Trophoblast cell (in vitro differentiated cells and primary cell): ENCODE results near the gene SH2B3.

Source experiments
- DNase-seq, 2 donors: peaks; one replicate each; pipeline ENCODE4 v3.0.0-alpha.2; 2016
- H2AFZ ChIP-seq: 2 replicates; pipeline ENCODE4 v1.6.1; 2013; ENCODE audit warnings: low read length, moderate library complexity, mild to moderate bottlenecking; ENCODE audit not compliant: insufficient read depth, poor library complexity
- H2AK5ac ChIP-seq: 2 replicates; pipeline ENCODE4 v1.6.1; 2013; ENCODE audit warnings: mild to moderate bottlenecking, low read length
- H2BK120ac ChIP-seq: 2 replicates; pipeline ENCODE4 v1.6.1; 2013; ENCODE audit warnings: low read length, mild to moderate bottlenecking, moderate library complexity; ENCODE audit not compliant: insufficient read depth, poor library complexity
- H2BK12ac ChIP-seq: 2 replicates; pipeline ENCODE4 v1.6.1; 2013; ENCODE audit warnings: mild to moderate bottlenecking, low read length, moderate library complexity
- H2BK5ac ChIP-seq: 2 replicates; pipeline ENCODE4 v1.6.1; 2013; ENCODE audit warnings: low read length, low read depth, moderate library complexity, mild to moderate bottlenecking; ENCODE audit not compliant: poor library complexity
- H3K14ac ChIP-seq: 2 replicates; pipeline ENCODE4 v1.6.1; 2013; ENCODE audit warnings: mild to moderate bottlenecking, low read length
- H3K18ac ChIP-seq: 2 replicates; pipeline ENCODE4 v1.6.1; 2013; ENCODE audit warnings: mild to moderate bottlenecking, low read length
- H3K23ac ChIP-seq: 2 replicates; pipeline ENCODE4 v1.6.1; 2013; ENCODE audit warnings: low read length
- H3K27ac ChIP-seq: 2 replicates; pipeline ENCODE4 v1.5.1; 2013; ENCODE audit warnings: low read depth, mild to moderate bottlenecking, inconsistent platforms, low read length, moderate library complexity
- H3K27me3 ChIP-seq: 2 replicates; pipeline ENCODE4 v1.6.1; 2013; ENCODE audit warnings: inconsistent platforms, mild to moderate bottlenecking, low read length, moderate library complexity; ENCODE audit not compliant: insufficient read depth
- H3K36me3 ChIP-seq, 2 experiments: 1 replicate in 1 of 2; 2 replicates in 1 of 2; pipeline ENCODE4 v1.6.1; 2013; ENCODE audit warnings: low read length in 2 of 2, mild to moderate bottlenecking in 2 of 2, moderate library complexity in 1 of 2; ENCODE audit not compliant: insufficient read depth in 2 of 2, control insufficient read depth in 1 of 2
- H3K4ac ChIP-seq: 2 replicates; pipeline ENCODE4 v1.6.1; 2013; ENCODE audit warnings: low read depth, mild to moderate bottlenecking, low read length, moderate library complexity
- H3K4me1 ChIP-seq, 2 experiments: 1 replicate in 1 of 2; 2 replicates in 1 of 2; pipeline ENCODE4 v1.6.1; 2013; ENCODE audit warnings: low read length in 2 of 2, mild to moderate bottlenecking in 2 of 2, moderate library complexity in 1 of 2; ENCODE audit not compliant: insufficient read depth in 2 of 2, control insufficient read depth in 1 of 2
- H3K4me2 ChIP-seq: 2 replicates; pipeline ENCODE4 v1.6.1; 2013; ENCODE audit warnings: inconsistent platforms, mild to moderate bottlenecking, low read length, moderate library complexity
- H3K4me3 ChIP-seq: 2 replicates; pipeline ENCODE4 v1.5.1; 2013; ENCODE audit warnings: mild to moderate bottlenecking, low read depth, low read length, inconsistent platforms
- H3K79me1 ChIP-seq: one replicate; pipeline ENCODE4 v1.6.1; 2013; ENCODE audit warnings: low read length
- H3K79me2 ChIP-seq: 2 replicates; pipeline ENCODE4 v1.6.1; 2013; ENCODE audit warnings: low read length, mild to moderate bottlenecking; ENCODE audit not compliant: control insufficient read depth, insufficient read depth, poor library complexity
- H3K9ac ChIP-seq: 2 replicates; pipeline ENCODE4 v1.6.1; 2013; ENCODE audit warnings: mild to moderate bottlenecking, low read length
- H3K9me3 ChIP-seq: 2 replicates; pipeline ENCODE4 v1.6.1; 2013; ENCODE audit warnings: low read depth, mild to moderate bottlenecking, control low read depth, inconsistent platforms, low read length; ENCODE audit not compliant: insufficient read depth
- H4K12ac ChIP-seq: 2 replicates; pipeline ENCODE4 v1.6.1; 2013; ENCODE audit warnings: low read depth, mild to moderate bottlenecking, low read length, moderate library complexity
- H4K8ac ChIP-seq: 2 replicates; pipeline ENCODE4 v1.6.1; 2013; ENCODE audit warnings: low read depth, mild to moderate bottlenecking, low read length, moderate library complexity
- H4K91ac ChIP-seq: one replicate; pipeline ENCODE4 v1.6.1; 2013; ENCODE audit warnings: low read depth, mild to moderate bottlenecking, low read length, moderate library complexity
- WGBS: extraction: QIAGEN DNeasy Blood & Tissue Kit; methylation state at CpG from one replicate; pipeline ENCODE4 v1.1.7; 2013; ENCODE audit warnings: missing lambda C conversion rate; ENCODE audit not compliant: insufficient read length, insufficient coverage; ENCODE audit errors: extremely low coverage; 5-methylcytosine and 5-hydroxymethylcytosine counted together

The SH2B3 gene

DNA sequence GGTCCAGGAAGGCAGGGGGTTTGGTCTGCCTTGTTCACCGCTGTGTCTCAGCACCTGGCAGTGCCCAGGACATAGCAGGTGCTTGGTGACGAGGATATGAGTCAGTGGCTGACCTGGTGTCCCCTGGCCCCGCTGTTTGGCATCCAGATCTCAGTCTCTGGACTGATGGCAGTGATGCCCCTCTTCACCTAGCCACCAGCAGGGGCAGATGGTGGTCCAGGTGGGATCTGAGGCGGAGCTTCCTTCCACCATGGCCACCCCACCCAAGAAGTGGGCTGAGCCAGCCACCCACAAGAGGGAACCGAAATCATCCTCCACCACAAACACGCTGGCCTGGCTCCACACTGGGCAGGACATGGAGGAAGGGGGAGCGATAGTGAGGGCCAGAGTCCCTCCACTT, 16.1 kb upstream of the SH2B3 start:
- no peak overlapping the region for H4K8ac ChIP-seq
- no peak overlapping the region for H2BK12ac ChIP-seq
- H2AK5ac ChIP-seq, result no peak overlapping the region
- no peak overlapping the region for H3K18ac ChIP-seq
- H3K79me1 ChIP-seq, result no peaks in the 10 kb centered on the region
- no peaks in the 10 kb centered on the region for H3K27me3 ChIP-seq
- no peaks in the 10 kb centered on the region for H3K9me3 ChIP-seq
- no peaks in the 10 kb centered on the region for H3K4me1 ChIP-seq
- H3K4me2 ChIP-seq, result no peak overlapping the region
- WGBS, result no CpG with 5 or more reads among the region's 7 CpGs
- no peak overlapping the region for H3K4me3 ChIP-seq
- H3K4ac ChIP-seq, result no peak overlapping the region
- no peak overlapping the region for H4K91ac ChIP-seq
- H3K27ac ChIP-seq, result no peak overlapping the region
- H2BK5ac ChIP-seq, result no peak overlapping the region
- no peak for DNase-seq
- no peak overlapping the region for H4K12ac ChIP-seq
- H3K14ac ChIP-seq, result no peak overlapping the region
- H2BK120ac ChIP-seq, result no peak overlapping the region
- H3K36me3 ChIP-seq, result no peaks in the 10 kb centered on the region
- H2AFZ ChIP-seq, result no peak overlapping the region
- H3K9ac ChIP-seq, result no peak overlapping the region
- H3K79me2 ChIP-seq, result no peaks in the 10 kb centered on the region
- no peak overlapping the region for H3K23ac ChIP-seq

DNA sequence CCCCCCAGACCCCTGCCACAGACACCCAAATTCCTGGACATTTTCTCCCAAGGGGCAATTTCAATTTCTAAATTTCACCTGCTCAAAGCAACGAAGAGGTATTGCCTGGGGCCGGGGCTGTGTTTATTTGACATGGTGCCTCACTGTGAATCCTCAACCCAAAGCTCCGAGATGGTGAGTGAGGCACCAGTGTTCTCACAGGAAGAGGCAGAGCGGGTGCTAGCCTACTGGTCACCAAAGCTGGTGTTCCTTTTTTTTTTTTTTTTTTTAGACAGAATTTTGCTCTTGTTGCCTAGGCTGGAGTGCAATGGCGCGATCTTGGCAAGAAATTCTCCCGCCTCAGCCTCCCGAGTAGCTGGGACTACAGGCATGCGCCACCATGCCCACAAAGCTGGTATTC, 14.8 kb upstream of the SH2B3 start:
- Histone ChIP-seq H3K27me3 (no peaks in the 10 kb centered on the region), H3K18ac (no peak overlapping the region), H2BK12ac (no peak overlapping the region), H3K4me3 (no peak overlapping the region), H3K9ac (no peak overlapping the region), H3K79me1 (no peaks in the 10 kb centered on the region), H3K79me2 (no peaks in the 10 kb centered on the region), H3K14ac (no peak overlapping the region), H4K12ac (no peak overlapping the region), H2AFZ (no peak overlapping the region), H3K27ac (no peak overlapping the region), H2BK120ac (no peak overlapping the region), H3K4me2 (no peak overlapping the region), H4K8ac (no peak overlapping the region), H3K4me1 (no peaks in the 10 kb centered on the region), H3K23ac (no peak overlapping the region), H2BK5ac (no peak overlapping the region), H3K4ac (no peak overlapping the region), H2AK5ac (no peak overlapping the region), H4K91ac (no peak overlapping the region), H3K9me3 (no peaks in the 10 kb centered on the region), H3K36me3 (no peaks in the 10 kb centered on the region)
- no CpG with 5 or more reads among the region's 9 CpGs for WGBS
- DNase-seq, result no peak

DNA sequence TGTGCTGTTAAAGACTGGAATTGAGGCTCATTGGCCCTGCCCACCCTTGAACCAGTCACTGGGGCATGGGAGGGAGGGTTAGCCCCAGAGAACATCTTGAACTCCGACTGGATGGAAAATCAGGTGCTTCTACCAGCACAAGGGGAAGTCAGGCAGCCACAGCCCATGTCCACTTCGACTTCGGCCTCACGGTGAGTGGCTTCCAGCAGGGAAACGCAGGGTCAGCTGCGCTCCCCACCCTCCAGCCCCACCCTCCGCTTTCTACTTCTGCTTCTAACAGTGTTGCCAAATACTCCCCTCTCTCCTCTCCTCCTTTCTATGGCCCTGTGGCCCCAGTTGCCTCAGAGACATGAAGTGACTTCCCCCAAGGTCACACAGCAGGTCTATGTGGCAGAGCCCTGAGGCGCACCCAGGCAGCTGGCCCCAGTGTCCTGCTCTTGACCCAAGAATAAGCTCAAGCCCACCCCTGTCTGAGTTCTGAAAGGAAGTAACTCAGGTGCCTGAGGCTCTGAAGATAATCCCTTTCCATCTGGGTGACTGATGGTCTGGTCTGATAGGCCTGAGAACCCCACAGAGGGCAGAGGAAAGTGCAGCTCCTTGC, 11.9 kb upstream of the SH2B3 start:
- no peak overlapping the region for H2AK5ac ChIP-seq
- H3K4me1 ChIP-seq, result peaks cover 0 to 5% of the 10 kb centered on the region in 2 experiments

DNA sequence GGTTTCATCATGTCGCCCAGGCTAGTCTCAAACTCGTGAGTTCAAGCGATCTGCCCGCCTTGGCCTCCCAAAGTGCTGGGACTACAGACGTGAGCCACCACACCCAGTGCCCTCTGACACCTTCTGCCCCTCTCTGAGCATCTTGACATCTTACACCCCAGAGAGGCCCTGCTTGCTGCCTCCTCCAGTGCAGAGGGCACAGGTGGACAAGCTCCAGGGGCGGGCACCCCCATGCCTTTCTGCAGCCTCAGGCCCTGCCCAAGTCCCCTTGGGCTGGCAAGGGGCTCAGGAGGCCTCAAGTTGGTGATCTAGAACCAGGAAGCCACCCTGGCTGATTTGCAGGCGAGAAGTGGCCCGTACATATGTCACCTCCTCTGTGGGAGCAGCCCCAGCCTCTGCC, 11.2 kb upstream of the SH2B3 start:
- no peak overlapping the region for H3K4me2 ChIP-seq
- no peak overlapping the region for H3K18ac ChIP-seq
- H2AK5ac ChIP-seq, result no peak overlapping the region
- H3K23ac ChIP-seq, result no peak overlapping the region
- no peaks in the 10 kb centered on the region for H3K9me3 ChIP-seq
- peaks cover 0 to 5% of the 10 kb centered on the region in 2 experiments for H3K4me1 ChIP-seq
- no peak overlapping the region for H2BK5ac ChIP-seq
- H3K79me1 ChIP-seq, result no peaks in the 10 kb centered on the region
- H3K14ac ChIP-seq, result no peak overlapping the region
- H4K8ac ChIP-seq, result no peak overlapping the region
- no peak overlapping the region for H2BK12ac ChIP-seq
- no peak for DNase-seq
- H3K4ac ChIP-seq, result no peak overlapping the region
- H2AFZ ChIP-seq, result no peak overlapping the region
- H3K79me2 ChIP-seq, result no peaks in the 10 kb centered on the region
- no CpG with 5 or more reads among the region's 8 CpGs for WGBS
- no peaks in the 10 kb centered on the region for H3K36me3 ChIP-seq
- H2BK120ac ChIP-seq, result no peak overlapping the region
- no peak overlapping the region for H3K27ac ChIP-seq
- no peaks in the 10 kb centered on the region for H3K27me3 ChIP-seq
- no peak overlapping the region for H4K12ac ChIP-seq
- H4K91ac ChIP-seq, result no peak overlapping the region
- H3K4me3 ChIP-seq, result no peak overlapping the region
- H3K9ac ChIP-seq, result no peak overlapping the region

More for the DNA sequence above, 11.9 kb upstream of the SH2B3 start:
- H3K4ac ChIP-seq, result no peak overlapping the region
- H3K27ac ChIP-seq, result no peak overlapping the region
- WGBS, result no CpG with 5 or more reads among the region's 8 CpGs
- H3K4me2 ChIP-seq, result no peak overlapping the region
- H3K79me1 ChIP-seq, result no peaks in the 10 kb centered on the region
- no peak overlapping the region for H4K8ac ChIP-seq
- no peaks in the 10 kb centered on the region for H3K27me3 ChIP-seq
- no peak overlapping the region for H3K9ac ChIP-seq
- H3K14ac ChIP-seq, result no peak overlapping the region
- no peak overlapping the region for H3K23ac ChIP-seq
- H2BK120ac ChIP-seq, result no peak overlapping the region
- no peak overlapping the region for H2BK5ac ChIP-seq
- H3K4me3 ChIP-seq, result no peak overlapping the region
- peak; percentile 42 for DNase-seq
- no peak overlapping the region for H4K91ac ChIP-seq
- no peaks in the 10 kb centered on the region for H3K9me3 ChIP-seq
- no peaks in the 10 kb centered on the region for H3K36me3 ChIP-seq
- no peak overlapping the region for H2AFZ ChIP-seq
- no peak overlapping the region for H2BK12ac ChIP-seq
- H4K12ac ChIP-seq, result no peak overlapping the region
- no peaks in the 10 kb centered on the region for H3K79me2 ChIP-seq
- H3K18ac ChIP-seq, result no peak overlapping the region
